Epithelial cell of esophagus (primary cell): ENCODE measurements around the gene KRTCAP2.

Experiments
- DNase-seq: peaks from one replicate; pipeline ENCODE4 v3.0.0; 2010; ENCODE audit warnings: low read depth
- H3K4me3 ChIP-seq: 2 replicates; pipeline ENCODE4 v1.5.1; 2011; ENCODE audit warnings: mild to moderate bottlenecking, low read length, control low read depth
- TF ChIP-seq, protein P1 (sequence below): IDR thresholded peaks from 2 replicates; pipeline ENCODE4 v1.5.1; 2011; ENCODE audit warnings: low read depth, mild to moderate bottlenecking, low read length, control low read depth, inconsistent platforms; ENCODE audit not compliant: insufficient read depth; ENCODE audit errors: missing control alignments

KRTCAP2 gene

DNA sequence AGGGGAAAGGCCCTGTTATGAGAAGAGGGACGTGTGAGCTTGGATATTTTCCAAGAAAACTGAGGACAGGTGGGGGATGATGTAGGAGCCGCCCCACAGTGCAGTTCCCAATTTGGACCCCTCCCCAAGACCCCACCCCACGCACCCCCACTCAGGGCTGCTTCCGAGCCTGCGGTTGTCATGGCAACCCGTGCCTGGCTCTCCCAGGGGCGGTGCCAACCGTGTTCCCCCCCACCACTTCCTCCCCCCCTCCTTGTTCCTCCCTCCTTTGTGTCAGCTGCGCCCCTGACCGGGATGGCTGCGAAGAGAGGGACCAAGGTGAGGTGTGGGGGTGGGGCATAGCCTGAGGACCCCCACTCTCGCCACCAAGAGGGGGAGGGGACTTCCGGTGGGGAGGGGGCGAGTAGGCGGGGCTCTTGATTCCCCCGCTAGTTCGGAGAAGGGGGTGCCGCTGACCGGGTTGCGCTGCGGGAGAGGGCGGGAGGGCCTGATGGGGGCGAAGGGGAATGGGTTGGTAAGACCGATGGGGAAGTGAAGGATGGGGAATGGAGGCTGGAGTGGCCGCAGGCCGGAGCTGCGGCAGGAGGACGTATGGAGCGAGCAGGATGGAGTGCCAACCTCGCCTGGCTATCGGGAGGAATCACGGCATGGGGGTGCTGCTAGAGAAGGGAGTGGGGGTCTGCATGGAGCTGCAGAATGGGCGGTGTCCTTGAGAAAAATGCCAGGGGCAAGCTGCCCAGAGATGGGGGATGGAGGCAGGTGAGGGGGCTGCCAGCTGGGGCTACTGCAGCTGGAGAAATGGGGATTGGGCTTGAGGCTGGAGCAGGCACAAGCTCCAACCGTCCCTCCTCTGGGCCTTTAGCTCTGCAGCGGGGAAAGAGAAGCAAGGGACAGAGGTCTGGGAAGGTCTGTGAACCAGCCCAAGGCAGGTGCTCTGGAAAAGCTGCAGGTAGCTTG is 1.5 kb upstream of the KRTCAP2 start:
- no peak for DNase-seq
- H3K4me3 ChIP-seq, result peak overlapping the region; percentile 97
- TF ChIP-seq, protein P1, sequence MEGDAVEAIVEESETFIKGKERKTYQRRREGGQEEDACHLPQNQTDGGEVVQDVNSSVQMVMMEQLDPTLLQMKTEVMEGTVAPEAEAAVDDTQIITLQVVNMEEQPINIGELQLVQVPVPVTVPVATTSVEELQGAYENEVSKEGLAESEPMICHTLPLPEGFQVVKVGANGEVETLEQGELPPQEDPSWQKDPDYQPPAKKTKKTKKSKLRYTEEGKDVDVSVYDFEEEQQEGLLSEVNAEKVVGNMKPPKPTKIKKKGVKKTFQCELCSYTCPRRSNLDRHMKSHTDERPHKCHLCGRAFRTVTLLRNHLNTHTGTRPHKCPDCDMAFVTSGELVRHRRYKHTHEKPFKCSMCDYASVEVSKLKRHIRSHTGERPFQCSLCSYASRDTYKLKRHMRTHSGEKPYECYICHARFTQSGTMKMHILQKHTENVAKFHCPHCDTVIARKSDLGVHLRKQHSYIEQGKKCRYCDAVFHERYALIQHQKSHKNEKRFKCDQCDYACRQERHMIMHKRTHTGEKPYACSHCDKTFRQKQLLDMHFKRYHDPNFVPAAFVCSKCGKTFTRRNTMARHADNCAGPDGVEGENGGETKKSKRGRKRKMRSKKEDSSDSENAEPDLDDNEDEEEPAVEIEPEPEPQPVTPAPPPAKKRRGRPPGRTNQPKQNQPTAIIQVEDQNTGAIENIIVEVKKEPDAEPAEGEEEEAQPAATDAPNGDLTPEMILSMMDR, result no peak

DNA sequence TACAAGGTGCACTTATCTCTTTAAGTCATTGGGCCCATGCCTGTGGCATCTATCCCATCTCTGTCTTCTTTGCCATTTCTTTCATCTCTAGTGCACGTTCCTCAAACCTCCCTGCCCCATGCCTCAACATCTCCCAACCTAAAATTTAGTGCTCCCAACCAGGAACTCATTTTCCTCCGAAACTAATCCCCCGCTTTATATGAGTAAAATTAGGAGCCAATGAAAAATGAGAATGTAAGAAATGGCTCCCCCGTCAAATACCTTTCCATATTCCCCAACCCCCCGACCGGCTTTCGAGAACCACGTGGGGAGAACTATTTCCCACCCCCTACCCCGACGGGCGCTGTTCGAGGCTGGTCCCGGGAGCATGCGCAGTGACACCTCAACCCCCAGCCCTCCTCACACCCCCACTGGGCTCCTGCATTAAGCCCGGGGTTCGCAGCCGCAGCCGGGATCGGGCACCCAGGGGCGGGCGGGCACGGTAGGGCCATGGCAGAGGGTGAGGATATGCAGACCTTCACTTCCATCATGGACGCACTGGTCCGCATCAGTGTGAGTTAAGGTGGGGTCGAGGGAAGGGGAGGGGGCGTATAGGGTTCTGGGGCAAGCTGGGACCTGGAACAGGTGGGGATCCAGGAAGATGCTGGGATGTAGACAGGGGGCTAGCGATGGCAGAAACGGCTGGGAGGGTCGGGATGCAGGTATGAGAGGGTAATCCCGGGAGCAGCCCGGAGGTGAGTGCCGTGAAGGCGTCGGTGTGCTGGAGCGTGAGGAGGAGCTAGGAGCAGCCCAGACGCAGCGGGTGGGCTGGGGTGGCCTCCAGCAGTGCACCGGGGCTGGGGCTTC is 597 bp upstream of the KRTCAP2 start, which contains the start of gene TRIM46:
TSS of gene TRIM46 (plus strand) at position 372 of the 846 bp plus-strand sequence. CDS start at position 490, 118 bp downstream.
- peak within 1 kb of the TSS; percentile 97 for H3K4me3 ChIP-seq
- TF ChIP-seq, protein P1, result no peak
- peak; percentile 40 for DNase-seq

DNA sequence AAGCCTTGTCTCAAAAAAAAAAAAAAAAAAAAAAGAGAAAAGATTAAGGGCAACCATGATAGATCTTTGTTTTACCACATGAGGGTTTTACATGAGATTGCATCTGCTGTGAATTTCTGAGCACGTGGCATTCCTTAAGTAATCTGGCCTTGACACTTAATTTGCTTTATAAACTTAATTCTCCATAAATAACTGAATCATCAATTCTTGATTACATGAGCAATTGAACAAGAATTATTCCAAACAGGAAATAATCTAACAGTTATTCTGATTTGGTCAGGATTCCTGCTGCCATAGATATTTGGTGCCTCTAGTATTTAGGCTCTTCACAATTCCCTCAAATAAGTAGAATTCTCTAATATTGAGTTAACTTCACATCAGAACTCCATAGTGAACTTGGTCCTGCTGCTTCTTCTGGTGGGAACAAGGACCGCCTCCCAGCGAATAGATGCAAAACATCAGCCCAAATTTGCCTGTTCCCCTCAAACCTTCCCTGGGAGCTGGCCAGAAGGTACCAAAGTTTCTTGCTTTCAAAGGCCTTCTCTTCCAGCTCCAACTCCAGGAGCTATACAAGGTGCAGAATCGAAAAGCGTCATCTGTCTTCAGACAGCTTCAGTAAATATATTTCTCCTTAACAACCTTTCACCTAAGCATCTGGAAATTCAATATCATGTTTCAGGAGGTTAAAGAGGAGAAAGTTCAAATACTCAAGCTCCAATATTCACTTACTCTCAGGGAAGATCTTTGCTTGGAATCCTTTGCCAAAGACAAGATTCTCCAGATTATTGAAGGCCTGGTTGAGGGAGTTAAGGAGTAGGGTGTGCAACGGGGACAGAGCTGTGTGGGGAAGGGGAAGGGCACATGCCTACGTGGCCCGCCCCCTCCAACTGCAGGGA is 1.0 kb downstream of the KRTCAP2 start:
- TF ChIP-seq, protein P1, result no peak
- no peak for DNase-seq
- H3K4me3 ChIP-seq, result peak overlapping the region; percentile 97

DNA sequence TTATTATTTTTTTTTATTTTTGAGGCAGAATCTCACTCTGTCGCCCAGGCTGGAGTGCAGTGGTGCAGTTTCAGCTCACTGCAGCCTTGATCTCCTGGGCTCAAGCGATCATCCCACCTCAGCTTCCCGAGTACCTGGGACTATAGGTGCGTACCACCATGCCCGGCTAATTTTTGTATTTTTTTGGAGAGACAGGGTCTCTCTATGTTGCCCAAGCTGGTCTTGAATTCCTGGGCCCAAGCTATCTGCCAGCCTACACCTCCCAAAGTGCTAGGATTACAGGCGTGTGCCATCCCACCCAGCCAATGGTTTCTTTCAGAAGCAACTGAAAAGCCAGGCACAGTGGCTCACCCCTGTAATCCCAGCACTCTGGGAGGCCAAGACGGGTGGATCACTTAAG is 2.3 kb downstream of the KRTCAP2 start:
- TF ChIP-seq, protein P1, result no peak
- DNase-seq, result no peak
- H3K4me3 ChIP-seq, result no peak overlapping the region

DNA sequence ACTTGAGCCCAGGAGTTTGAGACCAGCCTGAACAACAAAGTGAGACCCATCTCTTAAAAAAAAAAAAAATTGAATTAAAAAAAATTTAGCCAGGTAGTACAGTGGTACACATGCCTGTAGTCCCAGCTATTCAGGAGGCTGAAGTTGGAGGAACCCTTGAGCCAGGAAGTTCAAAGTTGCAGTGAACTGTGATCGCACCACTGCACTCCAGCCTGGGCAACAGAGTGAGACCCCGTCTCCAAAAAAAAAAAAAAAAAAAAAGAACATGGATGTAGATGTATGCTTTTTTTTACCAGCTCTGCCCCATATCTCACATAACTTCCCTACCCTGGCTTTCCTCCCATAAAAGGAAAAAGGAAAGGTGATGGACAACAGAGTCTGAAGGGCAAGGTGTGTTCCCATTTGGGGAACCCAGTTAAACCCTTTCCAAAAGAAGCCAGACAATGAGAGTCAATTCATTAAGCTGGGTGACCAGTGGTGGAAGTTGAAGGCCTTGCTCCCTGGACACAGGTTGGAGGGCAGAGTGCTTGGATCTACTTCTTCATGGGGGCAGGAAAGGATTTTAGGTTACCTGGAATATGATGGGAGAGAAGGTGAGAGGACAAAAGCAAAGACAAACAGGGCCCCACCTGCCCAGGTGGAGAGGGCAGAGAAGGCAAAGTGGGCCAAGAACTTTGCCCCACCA is 2.9 kb downstream of the KRTCAP2 start:
- TF ChIP-seq, protein P1, result no peak
- no peak overlapping the region for H3K4me3 ChIP-seq
- DNase-seq, result no peak

DNA sequence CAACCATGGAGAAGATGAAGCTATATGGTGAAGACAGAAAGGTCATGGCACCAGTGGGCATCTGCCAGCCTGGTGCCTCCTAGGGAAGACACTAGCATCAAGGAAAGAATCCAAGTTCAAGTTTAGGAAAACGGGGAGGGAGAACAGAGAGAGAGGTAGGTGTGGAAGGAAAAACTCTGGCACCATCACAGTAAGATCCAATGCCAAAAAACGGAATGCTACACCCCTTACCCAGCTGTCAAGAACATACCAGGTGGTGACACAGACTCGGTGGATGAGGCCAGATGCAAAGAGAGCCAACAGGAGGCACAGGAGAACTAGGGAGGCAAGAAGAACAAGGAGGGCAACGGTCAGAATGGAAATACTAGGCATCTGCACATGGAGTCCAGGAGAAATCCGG is 3.6 kb downstream of the KRTCAP2 start:
- DNase-seq, result no peak
- no peak overlapping the region for H3K4me3 ChIP-seq
- TF ChIP-seq, protein P1, result no peak
